GM12878 (cell line): Measurements from ENCODE around the gene ZMIZ1. TPM values are rescaled to one million over a fixed set of nuclear protein-coding genes. Genes with fewer than 3 reads are reported as not detected.

ENCODE experiments used
- ATAC-seq: fragments of 200-7000 bp; cut with Tn5 transposase; 3 replicates; pipeline ENCODE4 v1.9.1; 2020; ENCODE audit warnings: mild to moderate bottlenecking, moderate library complexity
- BruUV-seq: library from RNA; stranded (reverse); fragments of 400-500 nt; replicated peaks from 2 replicates; lab custom pipeline; 2021; lab: Mats Ljungman, UMichigan
- CTCF ChIA-PET: fragments of 300-600 bp; sonication (Branson Sonifier 250); formaldehyde crosslinking; extraction: SDS; loops from one replicate; lab custom pipeline; 2021; ENCODE audit warnings: inconsistent platforms; lab: Yijun Ruan, JAX
- POLR2A ChIA-PET: fragments of 350-600 bp; formaldehyde crosslinking; extraction: SDS; loops from one replicate; lab custom pipeline; 2021; ENCODE audit warnings: inconsistent platforms; lab: Charles Lee
- RAD21 ChIA-PET: fragments of 300-600 bp; sonication (Branson Sonifier 250); formaldehyde crosslinking; loops from one replicate; lab custom pipeline; 2023; ENCODE audit warnings: antibody characterized with exemption; ENCODE audit not compliant: unreplicated experiment; lab: Charles Lee
- SMC1A ChIA-PET: fragments of 300-600 bp; sonication (Branson Sonifier 250); formaldehyde crosslinking; loops from one replicate; lab custom pipeline; 2023; ENCODE audit not compliant: unreplicated experiment, uncharacterized antibody; lab: Charles Lee
- DNase-seq: peaks from one replicate; pipeline ENCODE4 v3.0.0-alpha.2; 2011; ENCODE audit warnings: low read depth, low spot score
- FAIRE-seq: peaks from 3 replicates; lab custom pipeline; 2011; peaks lifted over from hg19 to GRCh38; lab: Jason Lieb, UNC
- H2AFZ ChIP-seq: 2 replicates; pipeline ENCODE4 v1.6.0; 2011; ENCODE audit warnings: low read depth, low read length, control low read depth; ENCODE audit not compliant: control insufficient read depth
- H3K27ac ChIP-seq: 2 replicates; pipeline ENCODE4 v1.5.1; 2011; ENCODE audit warnings: control low read depth; ENCODE audit not compliant: control insufficient read depth, insufficient read depth
- H3K27me3 ChIP-seq, 2 experiments: replicated peaks in 1 of 2; 2 replicates each; pipeline versions ENCODE4 v1.6.0 to v1.6.1; 2011; ENCODE audit warnings: low read length in 1 of 2; ENCODE audit not compliant: control insufficient read depth in 2 of 2, insufficient read depth in 2 of 2
- H3K36me3 ChIP-seq, 2 experiments: 2 replicates each; pipeline ENCODE4 v1.5.1; 2011; ENCODE audit warnings: low read length in 1 of 2; ENCODE audit not compliant: control insufficient read depth in 2 of 2, insufficient read depth in 2 of 2
- H3K4me1 ChIP-seq: 2 replicates; pipeline ENCODE4 v1.6.1; 2011; ENCODE audit warnings: mild to moderate bottlenecking, low read length, moderate library complexity, mixed read lengths; ENCODE audit not compliant: control insufficient read depth, insufficient read depth
- H3K4me2 ChIP-seq: 2 replicates; pipeline ENCODE4 v1.6.0; 2011; ENCODE audit warnings: control low read depth; ENCODE audit not compliant: control insufficient read depth, insufficient read depth
- H3K4me3 ChIP-seq: fragments of 200-600 bp; sonication (generic); 2 replicates; pipeline ENCODE4 v1.5.1; 2016
- H3K79me2 ChIP-seq: 2 replicates; pipeline ENCODE4 v1.6.0; 2011; ENCODE audit warnings: low read length; ENCODE audit not compliant: control insufficient read depth, insufficient read depth
- H3K9ac ChIP-seq: 2 replicates; pipeline ENCODE4 v1.8.0; 2011; ENCODE audit warnings: low read length, control low read depth, mixed read lengths; ENCODE audit not compliant: control insufficient read depth, insufficient read depth
- H3K9me3 ChIP-seq: replicated peaks from 3 replicates; pipeline ENCODE4 v1.5.1; 2011; ENCODE audit warnings: mild to moderate bottlenecking, low read length; ENCODE audit not compliant: control insufficient read depth, insufficient read depth
- H4K20me1 ChIP-seq: 2 replicates; pipeline ENCODE4 v1.6.0; 2011; ENCODE audit not compliant: control insufficient read depth, insufficient read depth
- EP300 ChIP-seq, 2 experiments: fragments of 150-350 bp in 1 of 2; IDR thresholded peaks; 2 replicates each; pipeline ENCODE4 v1.6.1; 2011 to 2012; ENCODE audit warnings: low read depth in 2 of 2, low read length in 2 of 2, borderline replicate concordance in 1 of 2, improper control_type of control experiment in 1 of 2, inconsistent platforms in 1 of 2; ENCODE audit not compliant: control insufficient read depth in 1 of 2
- SIN3A ChIP-seq: IDR thresholded peaks from 2 replicates; pipeline ENCODE4 v1.6.1; 2012; ENCODE audit warnings: low read depth, low read length, improper control_type of control experiment
- WGBS: methylation state at CpG from one replicate; pipeline ENCODE4 v1.1.6; 2016; ENCODE audit warnings: low lambda C conversion rate; ENCODE audit not compliant: insufficient replicate concordance, insufficient coverage; ENCODE audit errors: missing lambda C conversion rate; 5-methylcytosine and 5-hydroxymethylcytosine counted together
- in situ Hi-C: fragments of 300-500 bp; cut with MboI; formaldehyde crosslinking; loops from 9 replicates; pipeline ENCODE4 v1.14.3; 2018; ENCODE audit warnings: mixed read lengths
- intact Hi-C: fragments of 100-400 bp; cut with micrococcal nuclease; formaldehyde crosslinking; loops from one replicate; pipeline ENCODE4 v1.14.2; 2022; ENCODE audit not compliant: unreplicated experiment
- polyA plus RNA-seq, 11 experiments: library from polyadenylated mRNA; depleted of rRNA in 4 of 11; unstranded in 6 of 11; stranded (reverse) in 5 of 11; fragments of >200 nt; fragmentation: Nextera tagmentation in 4 of 11; fragmentation: Illumina TruSeq in 1 of 11; extraction: Ambion mirVana in 4 of 11; extraction: Trizol in 1 of 11; gene quantifications; 1 replicate in 1 of 11; 2 replicates in 10 of 11; pipeline versions ENCODE4 v1.2.1 to v1.2.3, GENCODE V29; 2011 to 2016; ENCODE audit warnings: inconsistent platforms in 2 of 11, missing spikeins in 2 of 11, low read depth in 1 of 11
- total RNA-seq, 4 experiments: library from RNA; depleted of rRNA in 3 of 4; stranded (reverse); fragments of >200 nt in 3 of 4; fragmentation: Illumina TruSeq in 1 of 4; extraction: Trizol in 1 of 4; gene quantifications; 2 replicates each; pipeline versions ENCODE4 v1.2.1 to v1.2.3, GENCODE V29; 2013 to 2021
- TF ChIP-seq, protein P1 (sequence below): fragments of 450-650 bp; IDR thresholded peaks from 2 replicates; pipeline ENCODE4 v1.6.1; 2016; ENCODE audit warnings: mild to moderate bottlenecking

Gene ZMIZ1
- total and polyA plus RNA-seq, 10 of the 15 experiments (the other 5 are each of a cell fraction or from before 2014, with no cell fraction given) = 3.1 to 82.3 (median 14.9) TPM

GRCh38 chr10:79239275-79239779, 170.6 kb downstream of the ZMIZ1 start:
- no peak overlapping the region for H2AFZ ChIP-seq
- peaks cover 12% of the 10 kb centered on the region for H3K4me1 ChIP-seq
- no peaks in the 10 kb centered on the region for H4K20me1 ChIP-seq
- ATAC-seq (no peak), DNase-seq (no peak), FAIRE-seq (no peak)
- ChIA-PET SMC1A (interaction anchor here (1.9 kb wide), 1 partner anchor 36 kb away, joined by 4 read pairs; no protein-coding TSS in a partner anchor), POLR2A (interaction anchor here (1.4 kb wide), 1 partner anchor 10 kb away, joined by 4 read pairs; no protein-coding TSS in a partner anchor), CTCF (interaction anchor here (1.1 to 1.6 kb wide), 2 partner anchors 11 to 55 kb away, joined by 4 to 5 read pairs; no protein-coding TSS in a partner anchor), RAD21 (interaction anchor here (0.8 to 1.0 kb wide), 3 partner anchors 47 to 135 kb away, joined by 3 read pairs; no protein-coding TSS in a partner anchor)
- H3K4me3 ChIP-seq = no peak overlapping the region
- TF ChIP-seq SIN3A (no peak), EP300 (IDR thresholded peaks at IDR 0.05; ENCODE audit: borderline replicate concordance in 1 of 2, control insufficient read depth in 1 of 2, low read depth in 2 of 2, low read length in 2 of 2) (no peak)
- TF ChIP-seq, protein P1, sequence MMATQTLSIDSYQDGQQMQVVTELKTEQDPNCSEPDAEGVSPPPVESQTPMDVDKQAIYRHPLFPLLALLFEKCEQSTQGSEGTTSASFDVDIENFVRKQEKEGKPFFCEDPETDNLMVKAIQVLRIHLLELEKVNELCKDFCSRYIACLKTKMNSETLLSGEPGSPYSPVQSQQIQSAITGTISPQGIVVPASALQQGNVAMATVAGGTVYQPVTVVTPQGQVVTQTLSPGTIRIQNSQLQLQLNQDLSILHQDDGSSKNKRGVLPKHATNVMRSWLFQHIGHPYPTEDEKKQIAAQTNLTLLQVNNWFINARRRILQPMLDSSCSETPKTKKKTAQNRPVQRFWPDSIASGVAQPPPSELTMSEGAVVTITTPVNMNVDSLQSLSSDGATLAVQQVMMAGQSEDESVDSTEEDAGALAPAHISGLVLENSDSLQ = 0 out of 2 replicates have a peak, but pooled peaks have one; percentile 7
- H3K9ac ChIP-seq = no peak overlapping the region
- no TSS peak for BruUV-seq
- no peak overlapping the region for H3K4me2 ChIP-seq
- no peak overlapping the region for H3K27ac ChIP-seq
- peaks cover 24% of the 10 kb centered on the region for H3K79me2 ChIP-seq
- H3K36me3 ChIP-seq = no peaks in the 10 kb centered on the region
- intact Hi-C loops (no loop called here), in situ Hi-C loops (no loop called here)
- no peaks in the 10 kb centered on the region for H3K9me3 ChIP-seq
- 36% methylated on average over 10 of the region's 10 CpGs for WGBS
- H3K27me3 ChIP-seq = no peaks in the 10 kb centered on the region; a peak in 1 of 4 replicates
